IPS-NIHi7 (cell line): ENCODE measurements around the gene AMBN.

Source experiments
- DNase-seq: peaks from one replicate; pipeline ENCODE4 v3.0.0; 2012; ENCODE audit warnings: mixed read lengths; ENCODE audit errors: extremely low spot score

The AMBN gene, protein sequence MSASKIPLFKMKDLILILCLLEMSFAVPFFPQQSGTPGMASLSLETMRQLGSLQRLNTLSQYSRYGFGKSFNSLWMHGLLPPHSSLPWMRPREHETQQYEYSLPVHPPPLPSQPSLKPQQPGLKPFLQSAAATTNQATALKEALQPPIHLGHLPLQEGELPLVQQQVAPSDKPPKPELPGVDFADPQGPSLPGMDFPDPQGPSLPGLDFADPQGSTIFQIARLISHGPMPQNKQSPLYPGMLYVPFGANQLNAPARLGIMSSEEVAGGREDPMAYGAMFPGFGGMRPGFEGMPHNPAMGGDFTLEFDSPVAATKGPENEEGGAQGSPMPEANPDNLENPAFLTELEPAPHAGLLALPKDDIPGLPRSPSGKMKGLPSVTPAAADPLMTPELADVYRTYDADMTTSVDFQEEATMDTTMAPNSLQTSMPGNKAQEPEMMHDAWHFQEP

DNA sequence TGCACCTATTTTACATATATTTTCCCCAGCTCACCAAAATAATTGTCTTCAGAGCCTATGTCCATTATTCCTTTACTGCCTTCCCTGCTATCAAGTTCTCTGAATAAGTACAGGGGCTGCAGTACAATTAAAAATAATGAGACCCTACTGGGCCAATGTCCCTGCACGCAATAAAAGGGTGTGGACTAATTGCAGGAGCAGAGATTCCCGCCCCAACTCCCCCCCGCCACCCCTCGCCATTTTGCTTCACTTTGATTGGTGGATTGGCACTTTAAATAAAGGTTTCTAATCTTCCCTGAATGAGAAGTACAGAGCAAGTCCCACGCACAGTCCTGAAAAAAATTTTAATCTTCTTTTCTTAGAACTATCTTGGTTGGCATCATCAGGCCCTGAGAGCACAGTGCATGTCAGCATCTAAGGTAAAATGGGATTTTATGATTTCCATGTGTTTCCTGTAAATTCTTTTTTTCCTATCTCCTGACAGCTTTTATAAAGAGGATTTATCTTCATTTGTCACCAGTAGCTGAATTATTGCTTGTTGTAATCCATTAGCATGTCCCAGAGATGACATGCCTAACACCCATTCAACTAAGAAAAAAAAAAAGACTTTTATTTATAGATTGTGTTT lies at the start of gene AMBN:
AMBN (plus strand) TSS at position 302 of the 628 bp plus-strand sequence; CDS start at position 405, 103 bp downstream.
- no peak for DNase-seq

GRCh38 chr4:70544279-70544868 lies 47.7 kb upstream of the AMBN start:
- peak; percentile 32 for DNase-seq

GRCh38 chr4:70556856-70557255 lies 35.2 kb upstream of the AMBN start:
- DNase-seq: no peak

DNA sequence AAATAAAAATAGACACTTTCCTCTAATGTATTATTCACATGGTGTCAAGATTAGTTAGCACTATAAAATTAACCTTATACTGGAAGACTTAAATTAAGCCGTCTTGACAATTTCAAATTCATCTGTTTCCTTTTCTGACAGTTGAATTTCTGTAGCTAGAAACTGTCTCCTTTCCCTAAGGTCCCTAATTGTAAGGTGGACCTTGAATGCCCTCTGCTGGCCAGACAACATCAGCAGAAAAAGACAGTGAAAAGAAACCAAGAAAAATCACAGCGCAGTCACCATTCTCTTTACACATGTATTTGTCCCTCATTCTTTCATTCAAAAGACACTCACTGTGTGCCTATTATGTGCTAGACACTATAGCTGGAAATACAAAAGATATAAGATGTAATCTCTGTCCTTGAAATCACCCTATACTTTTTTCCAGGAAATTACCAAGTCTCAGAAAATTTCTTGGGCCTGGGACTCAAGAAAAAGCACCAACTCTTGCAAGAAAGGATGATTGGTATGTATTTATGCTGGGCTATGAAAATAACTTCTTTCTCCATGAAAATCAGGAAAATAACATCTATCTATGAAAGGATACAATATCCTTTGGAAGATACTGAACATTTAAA lies 32.7 kb upstream of the AMBN start:
- peak; percentile 62 for DNase-seq

DNA sequence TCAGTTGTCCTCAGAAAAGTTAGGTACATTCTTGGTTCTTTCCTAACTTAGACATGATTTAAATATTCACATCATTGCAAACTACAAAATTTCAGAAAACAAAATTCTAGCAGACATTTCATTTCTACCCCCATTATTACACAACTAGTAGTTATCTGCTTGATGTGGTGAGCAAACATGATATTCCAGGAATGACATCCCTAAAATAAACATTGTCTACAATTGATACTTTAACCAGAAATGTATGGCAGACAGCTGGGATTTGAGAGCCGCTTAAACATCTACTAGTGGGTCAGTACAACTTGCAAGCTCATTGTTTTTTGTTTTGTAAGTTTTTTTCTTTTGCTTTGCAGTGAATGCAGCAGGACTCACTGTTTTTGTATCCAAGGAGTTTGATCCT lies 32.1 kb upstream of the AMBN start:
- DNase-seq: no peak

DNA sequence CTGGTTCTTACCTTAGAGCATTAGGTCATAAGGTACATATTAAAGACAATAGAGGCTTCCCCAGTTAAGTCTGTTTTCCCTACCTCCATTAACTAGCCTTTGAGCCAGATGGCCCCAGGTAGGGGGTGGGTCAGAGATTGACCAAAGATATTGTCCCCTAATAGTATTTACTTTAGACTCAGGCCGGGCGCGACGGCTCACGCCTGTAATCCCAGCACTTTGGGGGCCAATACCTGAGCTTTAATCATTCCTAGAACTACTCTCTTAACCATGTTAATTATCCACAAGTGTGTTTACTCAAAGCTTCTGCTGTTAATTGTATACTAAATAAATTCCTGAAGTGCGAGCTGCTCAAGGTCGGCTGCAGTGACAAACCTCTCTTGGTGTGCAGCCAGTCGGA lies 28.0 kb upstream of the AMBN start:
- DNase-seq: no peak

GRCh38 chr4:70570796-70571195 lies 21.3 kb upstream of the AMBN start:
- no peak for DNase-seq

- DNase-seq: no peak
Measured at GRCh38 chr4:70571772-70572171, 20.3 kb upstream of the AMBN start.

- no peak for DNase-seq
Measured at GRCh38 chr4:70575964-70576363, 16.1 kb upstream of the AMBN start.

DNA sequence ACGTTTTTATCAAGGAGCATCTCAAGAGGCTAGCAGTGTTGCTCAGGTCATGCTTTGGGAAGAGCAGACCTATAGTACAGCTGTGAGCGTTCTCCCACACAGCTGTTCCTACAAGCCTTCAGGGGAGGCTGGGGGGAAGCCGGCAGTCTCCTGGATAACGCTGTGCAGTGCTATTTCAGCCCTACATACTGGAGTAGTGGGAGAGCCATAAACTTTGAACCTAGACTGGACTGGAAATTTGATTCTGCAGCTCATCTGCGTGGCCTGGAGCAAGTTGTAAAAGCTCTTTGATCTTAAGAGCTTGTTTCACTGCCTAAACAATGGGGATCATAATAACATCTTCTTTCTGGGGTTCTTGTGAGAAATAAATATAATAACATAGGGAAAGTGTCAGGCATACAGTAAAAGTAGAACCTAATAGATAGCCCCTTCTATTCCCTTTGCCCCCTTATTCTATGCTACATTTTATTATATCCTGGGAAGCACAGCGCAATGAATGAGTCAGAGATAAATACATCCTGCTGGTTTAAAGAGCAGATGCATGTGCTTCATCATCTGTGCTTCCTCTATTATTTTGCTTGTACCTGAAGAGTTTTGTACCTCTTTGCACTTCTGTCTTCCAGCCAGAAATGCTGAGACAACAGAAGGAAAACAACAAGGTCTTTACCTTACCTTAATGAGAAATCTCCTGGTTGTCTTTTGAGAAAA lies 14.7 kb upstream of the AMBN start:
- no peak for DNase-seq

GRCh38 chr4:70581980-70582379 lies 10.1 kb upstream of the AMBN start:
- no peak for DNase-seq

DNA sequence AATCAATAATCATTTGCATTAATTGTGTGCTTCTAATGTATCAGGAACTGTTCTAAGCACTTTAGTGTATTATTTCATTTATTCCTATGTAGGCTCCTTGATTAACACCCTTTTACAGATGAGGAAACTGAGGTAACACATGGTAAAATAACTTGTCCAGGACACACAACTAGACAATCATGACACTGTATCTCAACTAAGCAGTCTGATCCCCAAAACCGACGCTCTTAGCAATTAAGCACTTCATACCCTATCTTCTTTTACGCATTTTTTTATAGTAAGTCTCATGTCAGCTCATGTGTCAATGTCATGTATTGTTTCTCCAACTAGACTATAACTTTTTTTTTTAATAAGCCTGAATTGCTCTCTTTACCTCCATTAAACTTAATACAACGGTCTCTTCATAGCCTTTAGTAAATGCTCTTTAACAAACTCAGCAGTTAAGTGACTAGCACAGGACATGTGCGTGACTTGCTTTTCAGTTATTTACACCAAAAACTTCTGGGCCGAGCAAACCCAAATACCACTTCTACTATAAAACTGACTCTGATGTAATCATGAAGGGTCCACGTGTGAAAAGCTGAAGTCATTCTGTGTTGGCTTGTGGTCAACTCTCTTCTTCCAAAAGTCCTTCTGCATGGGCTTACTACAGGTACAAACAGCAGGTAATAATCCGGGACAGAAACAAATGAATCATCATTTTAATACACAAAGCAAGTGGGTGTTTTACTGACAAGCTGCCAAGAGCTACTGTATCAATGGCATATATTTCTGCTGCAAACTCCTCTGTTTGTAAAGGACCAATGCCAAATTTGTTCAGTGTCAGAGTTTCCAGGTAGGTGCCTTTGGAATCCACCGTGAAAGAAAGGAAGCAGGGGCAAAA lies 7.9 kb upstream of the AMBN start:
- DNase-seq: no peak

DNA sequence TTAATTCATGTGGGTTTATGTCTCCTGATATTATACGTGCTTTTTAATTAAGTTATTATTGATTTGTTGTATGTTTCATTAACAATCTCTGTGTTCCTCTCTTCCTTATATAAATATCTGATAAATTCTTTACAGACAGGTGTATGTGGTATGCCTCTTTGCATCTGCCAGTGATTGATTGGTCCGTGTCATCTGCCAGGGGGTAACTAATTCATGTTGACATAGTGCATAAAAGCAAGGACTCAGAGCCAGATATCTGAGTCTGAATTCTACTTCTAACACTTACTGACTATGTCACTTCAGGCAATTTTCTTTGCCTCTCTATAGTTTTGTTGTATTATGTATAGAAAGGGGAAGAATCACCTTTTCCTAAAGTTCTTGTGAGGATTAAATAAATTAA lies 5.2 kb upstream of the AMBN start:
- no peak for DNase-seq

GRCh38 chr4:70589785-70590184 lies 2.3 kb upstream of the AMBN start:
- DNase-seq: no peak

- DNase-seq: no peak
Measured at GRCh38 chr4:70594196-70594595, 2.1 kb downstream of the AMBN start.

DNA sequence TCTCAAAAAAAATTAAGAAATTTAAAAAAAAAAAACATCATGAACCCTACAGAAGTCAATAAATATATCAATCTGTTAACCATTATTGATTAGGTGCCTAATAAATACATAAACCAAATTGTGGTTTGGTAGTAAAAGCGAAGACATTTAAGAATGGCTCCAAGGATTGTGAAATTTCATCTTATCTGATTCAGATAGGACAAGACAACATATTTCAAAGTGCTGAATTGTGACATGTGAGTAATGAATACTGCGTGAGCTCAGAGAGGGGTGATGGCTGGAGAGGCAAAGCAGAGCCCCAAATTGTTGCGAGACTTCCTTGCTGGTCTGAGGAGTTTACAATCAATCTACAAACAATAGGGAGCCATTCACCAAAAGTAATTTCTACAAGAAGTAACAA lies 8.2 kb downstream of the AMBN start:
- no peak for DNase-seq

DNA sequence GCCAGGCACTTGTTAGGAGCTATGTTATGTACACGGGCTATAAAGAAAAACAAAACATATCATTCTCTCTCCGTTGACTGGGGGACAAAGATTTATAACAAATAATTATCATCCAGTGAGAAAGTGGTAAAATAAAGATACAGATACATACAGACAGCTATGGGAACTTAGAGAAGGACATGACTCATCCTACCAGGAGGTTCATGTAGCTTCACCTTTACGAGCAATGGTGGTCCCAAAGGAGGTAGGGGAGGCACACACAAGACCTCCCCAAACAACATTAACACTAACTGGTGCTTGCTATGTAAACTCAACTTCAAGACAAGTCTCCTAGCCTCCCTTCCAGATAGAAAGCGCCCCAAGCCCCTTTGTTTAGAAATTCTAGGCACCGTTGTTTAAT lies 8.9 kb downstream of the AMBN start:
- DNase-seq: no peak

DNA sequence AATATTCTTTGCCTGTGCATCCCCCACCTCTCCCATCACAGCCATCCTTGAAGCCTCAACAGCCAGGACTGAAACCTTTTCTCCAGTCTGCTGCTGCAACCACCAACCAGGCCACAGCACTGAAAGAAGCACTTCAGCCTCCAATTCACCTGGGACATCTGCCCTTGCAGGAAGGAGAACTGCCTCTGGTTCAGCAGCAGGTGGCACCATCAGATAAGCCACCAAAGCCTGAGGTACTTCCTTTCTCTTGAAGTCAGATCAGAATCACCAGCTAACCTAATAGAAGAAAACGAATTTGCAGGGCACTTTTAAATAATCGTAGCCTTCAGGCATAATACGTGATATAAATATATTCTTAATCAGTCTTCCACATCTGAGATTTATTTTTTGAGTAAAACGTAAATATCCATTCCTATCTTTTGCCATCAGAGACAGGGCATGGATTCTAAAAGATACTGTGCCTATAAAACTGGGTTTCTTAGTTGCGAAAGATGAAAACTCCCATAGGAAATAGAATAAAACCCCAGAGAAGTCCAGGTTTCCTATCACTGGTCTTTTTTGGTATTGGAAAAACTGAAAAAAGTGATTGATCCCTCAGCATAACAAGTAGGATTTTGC lies 9.5 kb downstream of the AMBN start:
- DNase-seq: peak; percentile 73

DNA sequence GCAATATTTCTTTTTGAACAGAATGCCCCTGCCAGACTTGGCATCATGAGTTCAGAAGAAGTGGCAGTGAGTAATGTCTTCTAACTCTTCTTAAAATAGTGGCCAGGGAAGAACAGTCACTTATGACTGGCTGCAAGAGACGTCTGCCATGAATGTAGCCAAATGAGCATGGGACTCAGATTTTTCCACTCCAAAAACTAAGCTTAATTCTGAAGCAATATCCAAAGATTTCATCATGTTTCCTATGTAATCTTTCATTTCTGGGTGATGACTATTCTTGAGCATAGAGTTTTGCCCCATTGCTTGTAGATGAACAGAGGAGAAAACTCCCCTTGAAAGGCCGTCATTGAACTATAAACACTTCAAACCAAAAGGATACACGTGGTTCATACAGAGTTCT lies 11.8 kb downstream of the AMBN start:
- DNase-seq: no peak

- no peak for DNase-seq
Measured at GRCh38 chr4:70606459-70606858, 14.4 kb downstream of the AMBN start.
